HS-27A (cell line): Measurements from ENCODE around the gene TMEM126B.
"Not testable (repeated sequence)": the region's sequence is repeated elsewhere in the genome, so short reads cannot be mapped to it uniquely, and the experiment has no call there.

Source experiments
- DNase-seq: peaks from one replicate; pipeline ENCODE4 v3.0.0-alpha.2; 2012; ENCODE audit warnings: low read depth, missing footprints

TMEM126B gene

DNA sequence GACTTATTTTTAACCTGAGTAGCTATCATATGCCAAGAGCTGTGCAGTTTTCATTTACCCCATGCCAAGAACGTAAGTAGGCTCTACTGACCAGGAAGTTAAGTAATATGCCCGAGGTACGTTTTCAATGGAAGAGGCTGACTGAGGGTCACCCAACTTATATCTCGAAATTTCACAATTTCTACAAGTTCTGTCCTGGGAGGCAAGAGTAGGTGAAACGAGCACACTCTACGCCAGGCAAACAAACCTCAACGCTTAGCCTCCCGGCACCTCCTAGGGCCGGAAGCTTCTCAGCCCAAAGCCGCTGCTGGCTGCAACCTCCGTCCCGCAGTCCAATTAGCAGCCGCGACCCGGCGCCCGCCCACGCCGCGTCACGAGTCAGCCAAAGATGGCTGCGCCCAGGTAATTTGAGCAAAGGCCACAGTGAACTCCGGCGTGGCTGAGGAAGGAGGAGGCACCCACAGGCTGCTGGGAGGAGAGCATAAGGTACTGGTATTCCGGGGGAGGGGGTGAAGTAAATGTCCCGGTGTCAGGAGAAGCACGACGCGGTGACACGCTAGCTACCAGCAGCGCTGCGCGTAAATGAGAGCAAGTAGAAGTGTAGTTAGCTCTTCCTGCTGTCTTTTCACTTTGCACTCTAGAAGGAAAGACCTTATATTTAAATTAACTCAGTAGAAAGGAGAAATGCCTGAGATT is 19.4 kb downstream of the TMEM126B start, which contains the start of gene TMEM126A:
TMEM126A (plus strand) TSS at position 364 of the 696 bp plus-strand sequence. CDS start 2,289 bp downstream, outside the sequence.
- DNase-seq, result peak; percentile 51

DNA sequence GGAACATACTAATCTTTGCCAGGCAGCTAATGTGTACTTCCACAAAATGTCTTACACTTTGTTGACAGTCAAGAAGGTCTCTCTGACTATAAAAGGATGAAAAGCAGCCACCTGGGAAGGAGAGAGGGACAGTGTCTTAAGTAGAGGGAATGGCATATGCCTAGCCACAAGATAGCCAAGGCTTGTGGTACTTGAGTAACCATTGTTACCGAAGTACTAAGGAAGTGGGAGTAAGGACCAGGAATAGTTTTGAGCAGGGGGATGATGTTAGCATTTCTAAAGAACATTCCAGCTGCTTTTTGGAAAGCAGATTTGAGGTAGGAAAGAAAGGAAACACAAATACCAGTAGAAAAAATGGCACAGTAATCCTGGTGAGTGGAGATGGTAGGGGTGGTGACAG is 22.7 kb downstream of the TMEM126B start:
- no peak for DNase-seq

DNA sequence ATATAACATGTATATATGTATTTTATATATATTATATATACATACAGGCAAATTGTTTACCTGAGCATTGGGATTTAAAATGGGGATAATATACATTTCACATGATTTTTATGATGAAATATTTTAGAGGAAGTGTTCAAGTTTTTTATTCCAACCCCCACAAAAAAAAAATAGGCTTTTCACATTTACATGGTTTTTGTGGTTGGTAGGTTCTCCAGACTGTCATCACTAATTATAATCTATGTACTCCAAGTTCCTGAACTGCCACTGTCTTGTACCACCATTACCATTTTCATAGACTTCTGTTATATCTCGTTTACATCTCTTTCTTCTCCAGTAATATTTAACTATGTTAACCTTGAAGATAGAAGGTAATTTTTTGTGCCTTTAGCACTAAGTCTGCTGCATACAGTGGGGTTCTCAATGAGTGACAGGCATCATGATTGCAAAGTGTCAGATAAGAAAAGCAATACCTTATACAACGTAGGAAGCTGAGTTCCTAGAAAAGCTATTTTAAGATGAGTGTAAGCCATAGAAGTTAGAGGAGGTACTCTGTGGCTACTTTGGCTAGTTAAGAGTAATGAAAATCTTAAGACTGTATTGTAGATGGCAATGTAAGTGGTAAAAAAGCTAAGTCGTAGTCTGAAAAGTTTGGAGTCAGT is 24.5 kb downstream of the TMEM126B start:
- no peak for DNase-seq

GRCh38 chr11:85654343-85654742 is 25.9 kb downstream of the TMEM126B start:
- DNase-seq, result not testable (repeated sequence)

GRCh38 chr11:85656777-85657176 is 28.4 kb downstream of the TMEM126B start:
- no peak for DNase-seq

GRCh38 chr11:85658180-85658579 is 29.8 kb downstream of the TMEM126B start:
- no peak for DNase-seq

GRCh38 chr11:85661972-85662664 is 33.7 kb downstream of the TMEM126B start:
- no peak for DNase-seq

- no peak for DNase-seq
Observed at GRCh38 chr11:85663080-85663752, 34.8 kb downstream of the TMEM126B start.

- DNase-seq, result peak; percentile 39
Observed at GRCh38 chr11:85663753-85664614, 35.6 kb downstream of the TMEM126B start.

DNA sequence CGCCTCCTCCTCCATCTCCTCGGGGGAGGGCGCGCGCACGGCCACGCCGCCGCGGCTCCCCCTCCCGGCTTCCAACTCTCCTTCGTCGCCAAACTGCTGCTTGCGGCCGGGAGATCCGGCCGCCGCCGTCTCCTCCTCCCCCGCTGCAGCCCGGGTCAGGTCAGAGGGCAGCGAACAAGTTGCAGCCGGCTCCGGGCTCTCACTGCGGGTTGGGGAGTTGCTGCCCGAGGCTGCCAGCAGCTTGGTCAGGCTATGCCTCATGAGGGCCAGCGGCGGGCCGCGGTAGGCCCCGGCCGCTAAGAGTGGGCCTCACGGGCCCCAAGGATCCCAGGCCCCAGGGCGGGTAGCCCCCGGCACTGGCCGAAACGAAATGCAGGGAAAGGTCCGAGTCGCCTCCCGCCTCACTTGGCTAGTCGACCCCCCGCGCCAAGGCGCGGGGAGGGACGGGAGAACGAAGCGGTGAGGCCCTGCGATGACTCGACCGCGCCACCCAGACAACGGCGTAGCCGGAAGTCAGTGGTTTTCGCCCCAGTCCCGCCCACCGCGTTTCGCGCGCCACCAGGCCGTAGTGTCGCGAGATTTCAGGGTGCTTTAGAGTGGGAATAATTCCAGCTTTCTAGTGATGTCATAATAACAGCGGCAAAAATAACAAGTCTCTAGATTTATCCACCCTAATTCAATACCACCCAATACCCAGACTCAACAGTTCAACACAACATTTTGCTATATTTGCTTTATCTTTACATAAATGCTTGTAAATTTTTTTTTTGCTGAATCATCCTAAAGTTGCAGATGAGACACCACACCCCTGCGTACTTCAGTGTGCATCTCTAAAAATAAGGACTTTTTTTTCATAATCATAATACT is 36.5 kb downstream of the TMEM126B start, which contains the start of gene CREBZF:
CREBZF (minus strand) TSS at position 515 of the 867 bp plus-strand sequence; CDS start at position 261, 254 bp downstream.
- peak; percentile 90 for DNase-seq

DNA sequence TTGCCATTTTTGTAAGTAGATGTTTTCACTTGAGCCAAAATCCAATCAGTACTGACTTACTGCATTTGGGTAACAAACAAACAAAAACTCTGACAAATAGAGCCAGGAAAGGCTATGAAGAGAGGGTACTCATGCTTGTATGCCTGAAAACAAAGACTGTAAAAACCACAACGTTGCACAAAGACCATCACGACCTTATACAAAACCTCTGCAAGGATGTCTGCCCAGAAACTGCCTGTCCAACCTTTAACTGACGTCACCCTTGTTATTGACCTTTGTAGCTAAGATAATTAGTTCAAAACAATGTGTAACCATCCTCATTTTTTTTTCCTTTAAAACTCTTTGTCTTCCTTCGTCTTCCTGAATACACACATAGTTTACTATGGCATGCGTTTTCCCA is 37.3 kb downstream of the TMEM126B start:
- DNase-seq, result no peak

DNA sequence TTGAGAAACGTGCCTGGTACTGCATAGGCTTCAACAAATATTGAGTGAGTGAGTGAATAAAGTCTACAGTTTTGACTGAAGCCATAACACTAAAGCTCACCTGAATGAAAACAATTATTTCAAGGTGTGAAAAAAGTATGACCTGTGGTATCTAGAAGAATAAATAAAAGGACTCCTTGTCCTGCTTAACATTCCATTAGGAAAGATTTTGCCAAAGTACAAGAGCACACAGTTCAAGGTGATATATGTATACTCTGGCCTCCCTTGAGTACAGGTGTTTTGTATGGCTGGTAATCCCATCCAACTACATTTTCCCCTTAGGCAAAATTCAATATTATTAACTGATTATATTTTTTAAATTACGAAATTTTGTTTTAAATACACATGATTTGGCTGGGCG is 38.3 kb downstream of the TMEM126B start:
- DNase-seq, result no peak

DNA sequence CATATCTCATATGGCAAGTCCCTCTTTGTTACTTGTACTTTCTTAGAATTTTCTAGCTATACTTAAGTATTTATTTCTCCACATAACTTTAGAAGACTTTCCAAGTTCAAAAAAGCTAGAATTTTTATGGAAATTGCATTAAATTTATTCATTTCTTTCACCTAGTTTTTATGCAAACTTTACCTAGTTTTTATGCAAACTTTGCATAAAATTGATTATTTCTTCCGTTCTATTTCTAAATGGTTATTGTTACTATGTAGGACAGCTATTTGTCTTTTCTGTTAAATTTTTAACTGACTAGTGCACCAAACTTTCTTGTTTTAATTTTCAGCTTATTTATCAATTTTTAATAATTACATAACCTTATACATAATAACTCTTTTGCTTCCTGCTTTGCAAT is 39.8 kb downstream of the TMEM126B start:
- DNase-seq, result no peak

DNA sequence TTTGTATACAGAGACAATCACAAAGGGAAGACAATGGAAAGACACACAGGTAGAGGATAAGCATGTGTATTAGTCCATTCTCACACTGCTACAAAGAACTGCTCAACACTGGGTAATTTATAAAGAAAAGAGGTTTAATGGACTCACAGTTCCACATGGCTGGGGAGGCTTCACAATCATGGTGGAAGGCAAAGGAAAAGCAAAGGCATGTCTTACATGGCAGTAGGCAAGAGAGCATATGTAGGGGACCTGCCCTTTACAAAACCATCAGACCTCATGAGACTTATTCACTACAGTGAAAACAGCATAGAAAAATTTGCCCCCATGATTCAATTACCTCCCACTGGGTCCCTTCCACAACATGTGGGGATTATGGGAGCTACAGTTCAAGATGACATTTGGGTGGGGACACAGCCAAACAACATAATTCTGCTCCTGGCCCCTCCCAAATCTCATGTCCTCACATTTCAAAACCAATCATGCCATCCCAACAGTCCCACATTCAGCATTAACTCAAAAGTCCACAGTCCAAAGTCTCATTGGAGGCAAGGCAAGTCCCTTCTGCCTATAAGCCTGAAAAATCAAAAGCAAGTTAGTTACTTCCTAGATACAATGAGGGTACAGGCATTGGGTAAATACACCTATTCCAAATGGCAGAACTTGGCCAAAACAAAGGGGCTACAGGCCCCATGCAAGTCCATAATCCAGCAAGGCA is 42.7 kb downstream of the TMEM126B start:
- DNase-seq, result not testable (repeated sequence)

DNA sequence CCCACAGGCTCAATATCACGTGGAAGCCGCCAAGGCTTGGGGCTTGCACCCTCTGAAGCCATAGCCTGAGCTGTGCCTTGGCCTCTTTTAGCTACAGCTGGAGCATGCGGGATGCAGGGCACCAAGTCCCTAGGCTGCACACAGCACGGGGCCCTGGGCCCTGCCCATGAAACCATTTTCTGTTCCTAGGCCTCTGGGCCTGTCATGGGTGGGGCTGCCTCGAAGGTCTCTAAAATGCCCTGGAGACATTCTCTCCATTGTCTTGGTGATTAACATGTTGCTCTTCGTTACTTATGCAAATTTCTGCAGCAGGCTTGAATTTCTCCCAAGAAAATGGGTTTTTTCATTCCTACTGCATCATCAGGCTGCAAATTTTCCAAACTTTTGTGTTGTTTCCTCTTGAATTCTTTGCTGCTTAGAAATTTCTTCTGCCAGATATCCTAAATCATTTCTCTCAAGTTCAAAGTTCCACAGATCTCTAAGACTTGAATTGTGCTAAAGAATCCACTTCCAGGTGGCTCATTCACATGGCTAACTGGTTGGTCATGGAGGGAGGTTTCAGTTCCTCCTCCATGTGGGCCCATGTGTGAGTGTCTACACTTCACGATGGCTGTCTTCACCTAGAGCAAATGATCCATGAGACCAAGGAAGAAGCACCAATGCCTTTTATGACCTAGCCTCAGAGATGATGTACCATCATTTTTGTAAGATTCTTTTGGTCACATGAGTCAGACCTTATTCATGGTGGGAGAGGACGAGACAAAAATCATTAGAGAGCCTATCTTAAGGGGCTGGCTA is 43.9 kb downstream of the TMEM126B start:
- DNase-seq, result no peak

DNA sequence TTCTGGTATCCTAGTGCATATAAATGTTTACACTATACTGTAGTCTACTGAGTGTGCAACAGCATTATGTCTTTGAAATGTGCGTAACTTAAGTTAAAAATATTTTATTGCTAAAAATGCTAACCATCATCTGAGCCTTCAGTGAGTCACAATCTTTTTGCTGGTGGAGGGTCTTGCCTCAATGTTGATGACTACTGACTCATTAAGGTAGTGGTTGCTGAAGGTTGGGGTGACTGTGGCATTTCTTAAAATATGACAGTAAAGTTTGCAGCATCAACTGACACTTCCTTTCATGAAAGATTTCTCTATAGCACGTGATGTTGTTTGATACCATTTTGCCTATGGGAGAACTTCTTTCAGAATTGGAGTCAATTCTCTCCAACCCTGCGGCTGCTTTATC is 45.0 kb downstream of the TMEM126B start:
- no peak for DNase-seq

- no peak for DNase-seq
Observed at GRCh38 chr11:85679576-85679975, 51.2 kb downstream of the TMEM126B start.

DNA sequence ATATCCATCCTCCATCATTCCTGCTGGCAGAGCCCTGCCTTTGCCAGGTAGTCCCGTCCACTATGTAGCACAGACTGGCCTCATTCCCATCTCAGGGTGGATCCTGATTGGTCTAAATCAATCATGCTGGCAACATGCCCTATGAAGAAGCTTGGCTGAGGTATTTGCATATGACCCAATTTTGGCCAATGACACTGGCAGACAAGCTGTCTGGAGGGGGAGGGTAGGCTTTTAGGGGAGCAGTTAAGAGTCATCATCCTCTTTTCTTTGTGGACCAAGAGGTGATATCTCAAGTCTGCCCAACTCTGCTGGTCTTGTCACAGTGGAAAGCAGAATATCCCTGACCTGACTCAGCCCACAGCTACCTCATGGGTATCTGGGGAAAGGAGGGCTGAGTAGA is 52.5 kb downstream of the TMEM126B start:
- no peak for DNase-seq
